Erythroblast (primary cell): ENCODE results near the gene CDH11.

Source experiments
- GATA1 ChIP-seq: IDR thresholded peaks from 2 replicates; pipeline ENCODE4 v1.6.1; 2011; ENCODE audit warnings: low read depth, mild to moderate bottlenecking, control low read depth, low read length, moderate library complexity
- POLR2A ChIP-seq: IDR thresholded peaks from 2 replicates; pipeline ENCODE4 v1.6.1; 2011; ENCODE audit warnings: mild to moderate bottlenecking, low read length

DNA sequence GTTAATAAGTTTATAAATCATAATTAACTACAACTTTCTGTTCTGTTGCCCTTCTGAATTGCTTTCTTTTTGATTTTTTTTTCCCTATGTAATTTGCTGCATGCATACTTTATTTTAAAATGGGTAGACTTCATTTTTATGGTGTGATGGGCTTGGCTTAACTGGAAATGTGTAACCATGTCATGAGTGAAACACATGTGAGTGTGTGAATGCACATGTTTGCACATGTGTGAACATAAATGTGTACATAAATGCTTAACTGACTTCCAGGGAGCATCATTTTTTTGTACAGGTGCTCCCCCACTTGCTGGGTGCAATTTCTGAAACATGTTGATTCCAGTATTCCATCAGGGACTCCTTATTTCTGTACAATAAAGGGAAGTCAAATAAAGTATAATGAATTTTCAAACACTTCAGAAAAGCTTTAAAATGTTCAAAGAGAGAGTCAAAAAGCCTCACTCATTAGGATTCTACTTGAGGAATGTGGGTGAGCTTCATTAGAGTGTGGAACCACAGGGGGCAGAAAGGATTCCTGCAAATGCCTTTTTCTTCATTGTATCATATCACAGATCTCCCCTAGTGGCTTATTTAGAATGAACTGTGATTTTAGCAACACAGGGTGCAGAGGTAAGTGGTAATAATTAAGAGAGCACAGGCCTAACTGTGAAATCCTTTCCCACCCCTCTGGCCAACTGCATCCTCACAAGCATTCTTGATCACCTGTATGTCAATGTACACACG lies 31.7 kb upstream of the CDH11 start:
- no peak for TF ChIP-seq POLR2A
- TF ChIP-seq GATA1 = no peak
